Sigmoid colon (tissue), 7 donors: ENCODE data around the gene FCSK. TPM values are rescaled to one million over a fixed set of nuclear protein-coding genes. Genes with fewer than 3 reads are reported as not detected.
"Not testable (repeated sequence)": the region's sequence is repeated elsewhere in the genome, so short reads cannot be mapped to it uniquely, and the experiment has no call there.

Experiments
- DNase-seq: peaks from one replicate; pipeline ENCODE4 v3.0.0-alpha.2; 2019
- H3K27ac ChIP-seq, 4 donors: fragments of 200-600 bp; sonication (generic); one replicate each; pipeline ENCODE4 v1.5.1; 2016 to 2019; ENCODE audit warnings: mild to moderate bottlenecking in 1 of 4
- H3K27me3 ChIP-seq, 3 donors: fragments of 200-600 bp; sonication (generic); one replicate each; pipeline ENCODE4 v1.5.1; 2019; ENCODE audit warnings: mild to moderate bottlenecking in 1 of 3
- H3K36me3 ChIP-seq, 4 donors: fragments of 200-600 bp; sonication (generic); one replicate each; pipeline ENCODE4 v1.5.1; 2016 to 2019
- H3K4me1 ChIP-seq, 4 donors: fragments of 200-600 bp; sonication (generic); one replicate each; pipeline ENCODE4 v1.5.1; 2017 to 2019
- H3K4me3 ChIP-seq, 4 donors: fragments of 200-600 bp; sonication (generic); one replicate each; pipeline ENCODE4 v1.5.1; 2017 to 2019; ENCODE audit warnings: mild to moderate bottlenecking in 2 of 4, moderate library complexity in 1 of 4
- H3K9me3 ChIP-seq, 4 donors: fragments of 200-600 bp in 3 of 4; sonication (generic) in 3 of 4; one replicate each; pipeline versions ENCODE4 v1.5.1 to v1.6.1; 2013 to 2019
- CTCF ChIP-seq, 4 experiments: fragments of 450-650 bp in 3 of 4; fragments of 200-600 bp in 1 of 4; IDR thresholded peaks; one replicate each; pipeline ENCODE4 v1.5.1; 2016 to 2019; ENCODE audit warnings: antibody characterized with exemption in 4 of 4, mild to moderate bottlenecking in 3 of 4, moderate library complexity in 2 of 4
- EP300 ChIP-seq, 4 donors: sonication (generic); formaldehyde crosslinking; IDR thresholded peaks; one replicate each; pipeline ENCODE4 v1.6.1; 2017; ENCODE audit warnings: antibody characterized with exemption in 4 of 4
- POLR2A ChIP-seq, 2 donors: fragments of 450-650 bp; IDR thresholded peaks; one replicate each; pipeline ENCODE4 v1.6.1; 2016; ENCODE audit warnings: antibody characterized with exemption in 2 of 2, mild to moderate bottlenecking in 2 of 2, moderate library complexity in 2 of 2
- POLR2AphosphoS5 ChIP-seq, 4 donors: sonication (generic); formaldehyde crosslinking; IDR thresholded peaks; one replicate each; pipeline ENCODE4 v1.6.1; 2017; ENCODE audit warnings: antibody characterized with exemption in 4 of 4
- WGBS, 2 donors: extraction: QIAGEN DNeasy Blood & Tissue Kit; methylation state at CpG; one replicate each; pipeline ENCODE4 v1.1.7; 2013; 5-methylcytosine and 5-hydroxymethylcytosine counted together
- intact Hi-C: fragments of 100-400 bp; cut with DNase I; formaldehyde crosslinking; loops from one replicate; pipeline ENCODE4 v1.15.1; 2023
- polyA plus RNA-seq, 3 donors: library from polyadenylated mRNA; stranded (reverse); fragments of 200-250 nt; gene quantifications; one replicate each; pipeline ENCODE4 v1.2.3, GENCODE V29; 2013
- total RNA-seq, 4 donors: library from RNA; depleted of rRNA; stranded (reverse); fragments of >200 nt; gene quantifications; one replicate each; pipeline ENCODE4 v1.1.0, GENCODE V29; 2016
- donor health status: healthy with polysubstance abuse.
- donor health status: Bipolar disorder and iron deficiency.
- donor health status: healthy.

FCSK gene
- total and polyA plus RNA-seq, 7 donors = 7.6 to 19.1 (median 12.7) TPM

- Histone ChIP-seq H3K36me3 (peaks cover 7 to 36% (median 22%) of the 10 kb centered on the region in 4 donors), H3K4me3 (no peak overlapping the region), H3K27me3 (no peaks in the 10 kb centered on the region), H3K9me3 (no peaks in the 10 kb centered on the region), H3K4me1 (peaks cover 0 to 27% (median 22%) of the 10 kb centered on the region in 4 donors), H3K27ac (no peak overlapping the region)
- 67 to 81% methylated on average over 8 of the region's 8 CpGs for WGBS, 2 donors
- intact Hi-C loops = loop anchor here (10.0 kb wide), 2 partner anchors 224 to 254 kb away; no protein-coding TSS in a partner anchor
- no peak for TF ChIP-seq POLR2A (IDR thresholded peaks at IDR 0.05)
- TF ChIP-seq POLR2AphosphoS5 (IDR thresholded peaks at IDR 0.05) = no peak
- TF ChIP-seq EP300 (IDR thresholded peaks at IDR 0.05) = no peak
- TF ChIP-seq CTCF (IDR thresholded peaks at IDR 0.05) = no peak
- DNase-seq = no peak
These were observed 66.4 kb downstream of the FCSK start for GRCh38 chr16:70520612-70521297.

DNA sequence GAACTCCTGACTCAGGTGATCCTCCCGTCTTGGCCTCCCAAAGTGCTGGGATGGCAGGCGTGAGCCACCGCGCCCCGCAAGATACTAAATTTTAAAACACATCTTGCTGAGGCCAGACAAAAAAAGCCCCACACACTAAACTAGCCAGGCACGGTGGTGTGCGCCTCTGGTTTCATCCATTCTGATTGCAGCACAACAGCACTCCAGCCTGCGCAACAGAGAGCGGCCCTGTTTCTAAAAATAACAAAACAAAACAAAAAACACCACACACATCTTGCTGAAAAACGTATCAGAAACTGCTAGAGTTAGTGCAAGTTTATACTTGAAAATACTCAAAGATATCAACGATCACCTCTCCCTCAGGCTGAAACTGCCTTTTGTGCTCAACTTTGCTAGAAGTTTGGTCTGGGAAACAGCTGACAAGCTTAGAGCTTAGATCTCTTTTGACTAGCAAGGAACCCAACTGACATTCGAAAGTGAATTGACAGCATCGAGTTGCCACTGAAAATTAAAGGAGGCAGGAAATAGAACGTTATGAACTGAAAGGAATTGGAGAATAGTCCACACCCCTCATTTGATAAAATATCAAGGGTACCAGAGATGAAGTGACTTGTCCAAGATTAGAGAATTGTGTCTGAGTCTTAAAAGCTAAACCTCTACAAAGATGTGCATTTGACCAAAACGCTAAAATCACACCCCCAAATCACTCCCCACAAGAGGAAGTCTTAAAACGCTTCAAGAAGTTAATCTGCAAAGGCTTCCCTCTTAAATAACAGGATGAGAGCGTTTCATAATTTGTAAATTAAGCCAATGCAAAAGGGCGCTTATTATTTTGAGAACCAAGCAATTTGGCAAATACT, 68.1 kb downstream of the FCSK start:
- no peak for DNase-seq
- no peak for TF ChIP-seq POLR2AphosphoS5 (IDR thresholded peaks at IDR 0.05)
- no peak for TF ChIP-seq CTCF (IDR thresholded peaks at IDR 0.05)
- no peak for TF ChIP-seq POLR2A (IDR thresholded peaks at IDR 0.05)
- no peak for TF ChIP-seq EP300 (IDR thresholded peaks at IDR 0.05)
- intact Hi-C loops = loop anchor here (10.0 kb wide), 2 partner anchors 222 to 252 kb away; no protein-coding TSS in a partner anchor
- Histone ChIP-seq H3K4me3 (peak overlapping the region; percentile 68 to 87 (median 80)), H3K36me3 (peaks cover 6 to 35% (median 8%) of the 10 kb centered on the region in 4 donors), H3K4me1 (peaks cover 0 to 43% (median 39%) of the 10 kb centered on the region in 4 donors), H3K9me3 (no peaks in the 10 kb centered on the region), H3K27me3 (no peaks in the 10 kb centered on the region), H3K27ac (peak overlapping the region in 3 of 4 donors; percentile 86 to 94 (median 91))
- WGBS, 2 donors = 47 to 51% methylated on average over 18 of the region's 18 CpGs

DNA sequence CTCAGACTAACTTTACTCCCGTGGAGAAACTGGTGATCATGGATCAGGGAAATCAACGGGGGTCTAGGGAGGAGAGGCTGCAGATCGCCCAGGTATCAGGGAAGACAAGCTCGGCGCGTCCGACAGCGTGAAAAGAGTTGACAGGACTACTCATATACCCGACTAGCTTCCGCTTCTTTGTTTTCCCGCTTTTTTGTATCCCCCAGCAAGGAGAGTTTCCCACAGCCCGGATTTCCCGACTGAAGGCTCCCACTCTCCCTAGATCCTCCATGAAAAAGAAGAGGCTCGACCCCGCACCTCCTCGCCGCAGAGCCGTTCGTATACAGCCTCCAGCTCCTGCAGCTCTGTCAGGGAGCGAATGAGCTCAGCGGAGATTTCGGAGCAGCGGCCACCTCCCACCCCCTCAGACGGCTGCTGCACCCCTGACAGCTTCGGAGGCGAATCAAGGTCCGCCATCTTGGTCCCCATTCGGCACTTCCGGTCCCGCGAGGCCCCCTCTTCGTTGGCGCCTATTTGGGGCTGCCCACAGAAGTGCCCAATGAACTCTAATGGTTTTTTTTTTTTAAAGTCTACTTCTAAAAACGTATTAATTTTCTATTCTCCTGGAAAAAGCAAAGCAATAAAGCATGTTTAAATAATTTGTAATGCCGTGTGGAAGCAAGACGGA, 68.8 kb downstream of the FCSK start, which contains the start of gene COG4:
Gene COG4, minus strand, starts transcription at position 479 of the 667 bp plus-strand sequence. Its CDS starts 11 bp downstream, at position 468.
- intact Hi-C loops = loop anchor here (10.0 kb wide), 2 partner anchors 222 to 252 kb away; no protein-coding TSS in a partner anchor
- no peaks in the 10 kb centered on the region for H3K27me3 ChIP-seq
- 0% methylated on average over 36 of the region's 36 CpGs for WGBS, 2 donors
- H3K4me3 ChIP-seq = peak within 1 kb of the TSS; percentile 68 to 87 (median 80)
- TF ChIP-seq EP300 (IDR thresholded peaks at IDR 0.05) (no peak), POLR2AphosphoS5 (IDR thresholded peaks at IDR 0.05) (peak in 2 of 4 donors; percentile 8 to 50)
- H3K9me3 ChIP-seq = no peaks in the 10 kb centered on the region
- peaks cover 0 to 48% (median 41%) of the 10 kb centered on the region in 4 donors for H3K4me1 ChIP-seq
- peak within 1 kb of the TSS; percentile 85 to 94 (median 88) for H3K27ac ChIP-seq
- H3K36me3 ChIP-seq = peaks cover 0 to 34% (median 6%) of the 10 kb centered on the region in 4 donors
- peak; percentile 92 for DNase-seq

- peaks cover 3 to 33% (median 8%) of the 10 kb centered on the region in 4 donors for H3K36me3 ChIP-seq
- H3K4me3 ChIP-seq = peak within 1 kb of the TSS; percentile 68 to 87 (median 80)
- H3K27ac ChIP-seq = peak within 1 kb of the TSS; percentile 85 to 94 (median 88)
- H3K4me1 ChIP-seq = peaks cover 0 to 48% (median 42%) of the 10 kb centered on the region in 4 donors
- H3K27me3 ChIP-seq = no peaks in the 10 kb centered on the region
- H3K9me3 ChIP-seq = no peaks in the 10 kb centered on the region
- 0% methylated on average over 32 of the region's 32 CpGs for WGBS, 2 donors
- intact Hi-C loops = loop anchor here (10.0 kb wide), 2 partner anchors 221 to 251 kb away; no protein-coding TSS in a partner anchor
- no peak for TF ChIP-seq EP300 (IDR thresholded peaks at IDR 0.05)
- TF ChIP-seq POLR2A (IDR thresholded peaks at IDR 0.05) = no peak
- TF ChIP-seq POLR2AphosphoS5 (IDR thresholded peaks at IDR 0.05) = peak in 3 of 4 donors; percentile 36 to 87 (median 76)
- peak; percentile 75 for DNase-seq
These were observed 69.5 kb downstream of the FCSK start, which contains the start of gene SF3B3 for GRCh38 chr16:70523743-70524398. Gene SF3B3 (plus strand): TSS chr16:70523816. CDS start chr16:70526657, 2,841 bp downstream.

DNA sequence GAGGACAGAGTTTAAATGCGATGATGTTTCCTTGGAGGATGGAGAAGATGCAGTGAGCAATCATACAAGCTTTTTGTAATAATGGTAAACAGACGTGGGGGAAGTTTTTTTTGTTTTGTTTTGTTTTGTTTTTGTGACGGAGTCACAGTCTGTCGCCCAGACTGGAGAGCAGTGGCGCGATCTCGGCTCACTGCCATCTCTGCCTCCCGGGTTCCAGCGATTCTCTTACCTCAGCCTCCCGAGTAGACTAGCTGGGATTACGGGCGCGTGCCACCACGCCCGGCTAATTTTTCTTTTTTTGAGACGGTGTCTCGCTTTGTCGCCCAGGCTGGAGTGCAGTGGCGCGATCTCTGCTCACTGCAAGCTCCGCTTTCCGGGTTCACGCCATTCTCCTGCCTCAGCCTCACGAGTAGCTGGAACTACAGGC, 70.0 kb downstream of the FCSK start:
- WGBS, 2 donors = 1 to 2% methylated on average over 24 of the region's 24 CpGs
- H3K4me3 ChIP-seq = peak overlapping the region; percentile 68 to 87 (median 80)
- H3K36me3 ChIP-seq = peaks cover 6 to 36% (median 12%) of the 10 kb centered on the region in 4 donors
- DNase-seq = peak; percentile 78
- intact Hi-C loops = loop anchor here (10.0 kb wide), 2 partner anchors 220 to 250 kb away; no protein-coding TSS in a partner anchor
- H3K9me3 ChIP-seq, H3K27me3 ChIP-seq: not testable (repeated sequence)
- peak overlapping the region; percentile 85 to 94 (median 88) for H3K27ac ChIP-seq
- peaks cover 0 to 51% (median 43%) of the 10 kb centered on the region in 4 donors for H3K4me1 ChIP-seq
